ENCODE data around the gene KLHL35.
"Not testable (repeated sequence)": the region's sequence is repeated elsewhere in the genome, so short reads cannot be mapped to it uniquely, and the experiment has no call there.

Gene KLHL35

GRCh38 chr11:75387736-75388294 is 45.2 kb downstream of the KLHL35 start:
- FAIRE-seq: no peak

GRCh38 chr11:75386942-75387630 is 45.9 kb downstream of the KLHL35 start:
- FAIRE-seq: no peak

GRCh38 chr11:75384438-75385080 is 48.4 kb downstream of the KLHL35 start:
- FAIRE-seq: no peak

GRCh38 chr11:75383246-75383645 is 49.8 kb downstream of the KLHL35 start:
- no peak for FAIRE-seq

- FAIRE-seq: no peak
These were observed 52.1 kb downstream of the KLHL35 start for GRCh38 chr11:75380716-75381420.

GRCh38 chr11:75380245-75380644 is 52.8 kb downstream of the KLHL35 start:
- no peak for FAIRE-seq

- FAIRE-seq: not testable (repeated sequence)
These were observed 54.2 kb downstream of the KLHL35 start for GRCh38 chr11:75378776-75379175.

- FAIRE-seq: no peak
These were observed 56.8 kb downstream of the KLHL35 start for GRCh38 chr11:75376175-75376574.

- no peak for FAIRE-seq
These were observed 57.4 kb downstream of the KLHL35 start for GRCh38 chr11:75375626-75376025.

- no peak for FAIRE-seq
These were observed 58.4 kb downstream of the KLHL35 start for GRCh38 chr11:75374646-75375045.

GRCh38 chr11:75373201-75373600 is 59.8 kb downstream of the KLHL35 start:
- no peak for FAIRE-seq

Measured in A204.1 (cell line).